Fibroblast of villous mesenchyme (primary cell): ENCODE results near the gene CEACAM3. TPM values are rescaled to one million over a fixed set of nuclear protein-coding genes. Genes with fewer than 3 reads are reported as not detected.
"Not testable (repeated sequence)": the region's sequence is repeated elsewhere in the genome, so short reads cannot be mapped to it uniquely, and the experiment has no call there.

Experiments used
- DNase-seq: peaks from one replicate; pipeline ENCODE4 v3.0.0-alpha.2; 2010; ENCODE audit warnings: low read depth
- H3K4me3 ChIP-seq: 2 replicates; pipeline ENCODE4 v1.5.1; 2011; ENCODE audit warnings: low read depth, mild to moderate bottlenecking, low read length
- total RNA-seq: library from RNA; depleted of rRNA; stranded (reverse); fragments of >200 nt; gene quantifications from 2 replicates; pipeline ENCODE4 v1.2.3, GENCODE V29; 2012
- TF ChIP-seq, protein P1 (sequence below): IDR thresholded peaks from 2 replicates; pipeline ENCODE4 v1.5.1; 2012; ENCODE audit warnings: low read depth, mild to moderate bottlenecking, low read length; ENCODE audit not compliant: insufficient read depth

CEACAM3 gene
- total RNA-seq, 1 donor, result not detected

- DNase-seq, result no peak
- H3K4me3 ChIP-seq, result no peak within 1 kb of the TSS
- TF ChIP-seq, protein P1, sequence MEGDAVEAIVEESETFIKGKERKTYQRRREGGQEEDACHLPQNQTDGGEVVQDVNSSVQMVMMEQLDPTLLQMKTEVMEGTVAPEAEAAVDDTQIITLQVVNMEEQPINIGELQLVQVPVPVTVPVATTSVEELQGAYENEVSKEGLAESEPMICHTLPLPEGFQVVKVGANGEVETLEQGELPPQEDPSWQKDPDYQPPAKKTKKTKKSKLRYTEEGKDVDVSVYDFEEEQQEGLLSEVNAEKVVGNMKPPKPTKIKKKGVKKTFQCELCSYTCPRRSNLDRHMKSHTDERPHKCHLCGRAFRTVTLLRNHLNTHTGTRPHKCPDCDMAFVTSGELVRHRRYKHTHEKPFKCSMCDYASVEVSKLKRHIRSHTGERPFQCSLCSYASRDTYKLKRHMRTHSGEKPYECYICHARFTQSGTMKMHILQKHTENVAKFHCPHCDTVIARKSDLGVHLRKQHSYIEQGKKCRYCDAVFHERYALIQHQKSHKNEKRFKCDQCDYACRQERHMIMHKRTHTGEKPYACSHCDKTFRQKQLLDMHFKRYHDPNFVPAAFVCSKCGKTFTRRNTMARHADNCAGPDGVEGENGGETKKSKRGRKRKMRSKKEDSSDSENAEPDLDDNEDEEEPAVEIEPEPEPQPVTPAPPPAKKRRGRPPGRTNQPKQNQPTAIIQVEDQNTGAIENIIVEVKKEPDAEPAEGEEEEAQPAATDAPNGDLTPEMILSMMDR, result no peak
Observed at GRCh38 chr19:41755328-41755913, 41.0 kb upstream of the CEACAM3 start, which contains the start of gene CEACAM6. Gene CEACAM6 (plus strand): TSS chr19:41755530. CDS start chr19:41755639, 109 bp downstream.

GRCh38 chr19:41758846-41759245, 37.5 kb upstream of the CEACAM3 start:
- DNase-seq, result no peak
- no peak overlapping the region for H3K4me3 ChIP-seq
- TF ChIP-seq, protein P1, result no peak

GRCh38 chr19:41767115-41767514, 29.3 kb upstream of the CEACAM3 start:
- no peak overlapping the region for H3K4me3 ChIP-seq
- DNase-seq, result no peak
- TF ChIP-seq, protein P1, result no peak

GRCh38 chr19:41768105-41768504, 28.3 kb upstream of the CEACAM3 start:
- DNase-seq, H3K4me3 ChIP-seq: not testable (repeated sequence)

DNA sequence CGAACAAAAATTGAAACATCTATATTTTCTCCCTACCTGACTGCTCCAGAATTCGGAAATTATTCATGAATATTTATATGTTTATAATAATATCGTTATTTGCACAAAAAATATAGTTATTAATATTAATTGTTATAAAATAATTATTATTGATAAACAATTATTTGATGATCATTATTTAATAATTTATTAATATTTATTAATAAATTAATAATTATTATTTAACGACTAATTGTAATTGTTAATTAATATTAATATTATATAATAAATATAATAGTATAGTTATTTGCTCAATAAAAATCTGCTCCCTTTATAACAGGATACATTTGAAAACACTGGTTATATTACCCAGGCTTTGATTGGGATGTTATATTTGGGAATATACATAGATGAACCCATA, 26.8 kb upstream of the CEACAM3 start:
- no peak for DNase-seq
- TF ChIP-seq, protein P1, result no peak
- no peak overlapping the region for H3K4me3 ChIP-seq

- H3K4me3 ChIP-seq, result no peak overlapping the region
- no peak for DNase-seq
- TF ChIP-seq, protein P1, result no peak
Observed at GRCh38 chr19:41771410-41771809, 25.0 kb upstream of the CEACAM3 start.

GRCh38 chr19:41774515-41774980, 21.8 kb upstream of the CEACAM3 start:
- DNase-seq, result no peak
- TF ChIP-seq, protein P1, result no peak

More at GRCh38 chr19:41774515-41774980, 21.8 kb upstream of the CEACAM3 start:
- H3K4me3 ChIP-seq, result no peak overlapping the region
